OCI-LY7 (cell line): Measurements from ENCODE around the gene SFSWAP.

Source experiments
- EZH2phosphoT487 ChIP-seq: fragments of 200-600 bp; sonication (generic); IDR thresholded peaks from 2 replicates; pipeline ENCODE4 v1.6.1; 2018; ENCODE audit warnings: low read depth, borderline replicate concordance, mild to moderate bottlenecking, mixed run types, antibody characterized with exemption, low read length, moderate library complexity, mixed read lengths
- TF ChIP-seq, protein P1 (sequence below): fragments of 200-600 bp; sonication (generic); conservative IDR thresholded peaks from 2 replicates; pipeline ENCODE4 v1.5.1; 2014; ENCODE audit warnings: mild to moderate bottlenecking, antibody characterized with exemption, low read length, moderate library complexity, mixed read lengths

GRCh38 chr12:131779027-131779426 lies 68.1 kb downstream of the SFSWAP start:
- TF ChIP-seq, protein P1, sequence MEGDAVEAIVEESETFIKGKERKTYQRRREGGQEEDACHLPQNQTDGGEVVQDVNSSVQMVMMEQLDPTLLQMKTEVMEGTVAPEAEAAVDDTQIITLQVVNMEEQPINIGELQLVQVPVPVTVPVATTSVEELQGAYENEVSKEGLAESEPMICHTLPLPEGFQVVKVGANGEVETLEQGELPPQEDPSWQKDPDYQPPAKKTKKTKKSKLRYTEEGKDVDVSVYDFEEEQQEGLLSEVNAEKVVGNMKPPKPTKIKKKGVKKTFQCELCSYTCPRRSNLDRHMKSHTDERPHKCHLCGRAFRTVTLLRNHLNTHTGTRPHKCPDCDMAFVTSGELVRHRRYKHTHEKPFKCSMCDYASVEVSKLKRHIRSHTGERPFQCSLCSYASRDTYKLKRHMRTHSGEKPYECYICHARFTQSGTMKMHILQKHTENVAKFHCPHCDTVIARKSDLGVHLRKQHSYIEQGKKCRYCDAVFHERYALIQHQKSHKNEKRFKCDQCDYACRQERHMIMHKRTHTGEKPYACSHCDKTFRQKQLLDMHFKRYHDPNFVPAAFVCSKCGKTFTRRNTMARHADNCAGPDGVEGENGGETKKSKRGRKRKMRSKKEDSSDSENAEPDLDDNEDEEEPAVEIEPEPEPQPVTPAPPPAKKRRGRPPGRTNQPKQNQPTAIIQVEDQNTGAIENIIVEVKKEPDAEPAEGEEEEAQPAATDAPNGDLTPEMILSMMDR, result no peak
- TF ChIP-seq EZH2phosphoT487, result no peak
